Gastrocnemius medialis (tissue), 4 donors: Measurements from ENCODE around the gene RUNX3.

Experiments
- CTCF ChIP-seq, 5 experiments: fragments of 450-650 bp in 3 of 5; fragments of 200-600 bp in 2 of 5; sonication (generic) in 2 of 5; IDR thresholded peaks in 4 of 5; conservative IDR thresholded peaks in 1 of 5; 1 replicate in 4 of 5; 2 replicates in 1 of 5; pipeline ENCODE4 v1.5.1; 2016 to 2019; ENCODE audit warnings: antibody characterized with exemption in 5 of 5, mild to moderate bottlenecking in 3 of 5, moderate library complexity in 3 of 5
- POLR2A ChIP-seq, 2 donors: fragments of 450-650 bp; IDR thresholded peaks; one replicate each; pipeline ENCODE4 v1.6.1; 2017; ENCODE audit warnings: antibody characterized with exemption in 2 of 2, mild to moderate bottlenecking in 2 of 2, moderate library complexity in 2 of 2

DNA sequence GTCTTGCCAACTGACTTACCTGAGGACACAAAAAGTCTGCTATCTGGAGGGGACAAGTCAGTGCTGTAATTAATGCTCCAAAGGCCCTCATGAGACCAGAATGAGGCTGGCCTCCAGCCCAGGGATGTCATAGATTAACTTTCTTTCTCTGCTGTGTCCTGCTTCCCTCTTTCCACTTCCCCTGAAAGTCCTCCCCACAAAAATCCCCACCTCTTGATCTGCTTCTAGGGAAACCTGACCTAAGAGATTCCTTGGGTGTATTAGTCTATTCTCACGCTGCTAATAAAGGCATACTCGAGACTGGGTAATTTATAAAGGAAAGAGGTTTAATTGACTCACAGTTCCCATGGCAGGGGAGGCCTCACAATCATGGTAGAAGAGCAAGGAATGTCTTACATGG lies 39.2 kb downstream of the RUNX3 start:
- TF ChIP-seq CTCF (IDR thresholded peaks at IDR 0.05 in 4 of 5, conservative IDR thresholded peaks at IDR 0.05 in 1 of 5) (no peak), POLR2A (IDR thresholded peaks at IDR 0.05) (no peak)
